GM19372 (cell line): ENCODE data around the gene LILRB2.
"Not testable (repeated sequence)": the region's sequence is repeated elsewhere in the genome, so short reads cannot be mapped to it uniquely, and the experiment has no call there.

Source experiments
- ATAC-seq: cut with Tn5 transposase; IDR thresholded peaks from one replicate; pipeline ENCODE4 v1.9.1; 2021; ENCODE audit warnings: mild to moderate bottlenecking, low read depth, moderate library complexity; ENCODE audit not compliant: unreplicated experiment

LILRB2 gene

DNA sequence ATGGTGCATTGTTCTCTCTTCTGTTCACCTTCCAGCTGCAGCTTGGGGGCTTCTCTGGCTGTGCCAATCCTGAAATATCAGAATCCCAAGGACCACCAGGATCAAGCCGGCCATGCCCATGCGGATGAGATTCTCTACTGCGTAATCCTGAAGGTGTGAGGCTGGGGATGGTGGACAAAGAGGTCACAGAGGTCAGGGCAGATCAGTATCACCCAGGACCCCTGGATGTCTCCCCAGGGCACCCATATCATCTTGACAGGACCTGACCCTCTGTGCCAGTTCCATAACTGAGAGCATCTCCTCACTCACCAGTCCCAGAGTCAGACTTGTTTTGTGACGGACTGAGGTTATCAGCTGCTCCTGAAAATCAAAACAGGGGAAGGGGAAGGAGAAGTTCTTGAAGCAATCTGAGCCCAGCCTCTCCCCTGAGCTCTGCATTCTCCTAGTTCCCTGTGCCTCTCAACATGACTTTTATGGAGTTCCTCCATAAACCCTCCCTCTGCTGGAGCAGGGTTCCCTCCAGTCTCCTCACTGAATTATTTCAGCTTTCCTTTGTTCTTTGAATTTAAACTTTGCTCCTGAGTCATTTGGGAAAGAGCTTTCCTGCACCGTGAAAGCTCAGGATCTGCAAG, 26.6 kb upstream of the LILRB2 start:
- no peak for ATAC-seq

DNA sequence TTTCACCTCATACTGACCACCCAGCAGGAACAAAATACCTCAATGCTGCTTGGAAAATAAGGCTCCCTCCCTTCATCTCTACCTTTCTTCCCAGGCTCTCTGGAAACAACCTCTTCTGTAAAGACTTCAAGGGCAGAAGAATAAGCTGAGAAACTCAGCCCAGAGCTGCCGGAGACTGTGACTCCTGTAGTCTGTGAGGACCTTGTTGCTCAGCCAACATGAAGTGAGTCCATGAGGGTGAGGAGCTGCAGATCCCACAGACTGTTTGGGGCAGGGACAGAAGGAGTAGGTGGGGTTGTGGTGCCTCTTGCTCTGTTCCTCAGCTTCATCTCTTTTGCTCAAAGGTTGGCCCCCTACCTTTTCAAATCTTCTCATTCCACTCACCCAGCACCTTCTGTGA, 24.2 kb upstream of the LILRB2 start:
- ATAC-seq, result no peak

GRCh38 chr19:54302257-54302656, 21.3 kb upstream of the LILRB2 start:
- ATAC-seq, result no peak

GRCh38 chr19:54299515-54299914, 18.6 kb upstream of the LILRB2 start:
- ATAC-seq, result no peak

DNA sequence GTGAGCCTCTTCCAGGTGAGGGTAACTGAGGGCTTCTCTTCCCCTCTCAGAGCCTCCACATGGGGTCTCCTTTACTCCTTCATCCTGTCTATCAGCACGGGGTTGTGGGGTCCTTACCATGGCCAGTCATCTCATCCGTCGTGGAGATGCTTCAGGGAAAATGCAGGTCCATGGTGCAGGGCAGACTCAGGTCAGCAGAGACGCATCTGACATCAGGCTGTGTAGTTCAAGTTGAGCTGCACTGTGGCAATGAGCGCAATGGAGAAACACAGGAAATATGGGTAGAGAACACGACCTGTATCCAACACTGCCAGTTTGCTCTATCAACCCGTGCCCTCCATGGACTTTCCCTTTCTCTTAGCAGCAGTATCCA, 18.2 kb upstream of the LILRB2 start:
- no peak for ATAC-seq

GRCh38 chr19:54298357-54299125, 17.6 kb upstream of the LILRB2 start:
- ATAC-seq, result no peak

DNA sequence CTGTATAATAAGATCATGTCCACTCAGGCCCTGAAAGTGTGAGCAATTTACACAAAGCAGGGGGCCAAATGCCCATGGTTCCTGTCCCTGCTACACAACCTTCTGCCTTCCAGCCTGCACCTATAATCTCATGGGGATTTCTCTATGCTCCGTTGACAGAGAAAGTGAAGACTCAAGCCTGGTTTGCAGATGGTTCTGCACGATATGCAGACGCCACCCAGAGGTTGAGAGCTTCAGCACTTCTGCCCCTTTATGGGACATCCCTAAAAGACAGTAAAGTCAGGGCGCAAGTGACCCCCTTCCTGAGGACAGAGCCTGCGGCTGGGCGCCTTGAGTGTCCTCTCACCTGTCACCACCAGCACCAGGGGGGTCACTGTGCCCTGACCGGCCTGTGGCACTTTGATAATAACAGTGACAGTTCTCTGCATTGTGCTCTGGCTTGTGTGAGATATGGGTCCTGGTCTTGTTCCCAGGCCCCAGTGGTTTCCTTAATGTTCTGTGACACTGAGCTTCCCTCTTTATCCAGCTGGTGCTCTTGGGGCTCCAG, 16.9 kb upstream of the LILRB2 start:
- ATAC-seq, result no peak

- ATAC-seq, result no peak
These were observed 13.6 kb upstream of the LILRB2 start for GRCh38 chr19:54294539-54294938.

DNA sequence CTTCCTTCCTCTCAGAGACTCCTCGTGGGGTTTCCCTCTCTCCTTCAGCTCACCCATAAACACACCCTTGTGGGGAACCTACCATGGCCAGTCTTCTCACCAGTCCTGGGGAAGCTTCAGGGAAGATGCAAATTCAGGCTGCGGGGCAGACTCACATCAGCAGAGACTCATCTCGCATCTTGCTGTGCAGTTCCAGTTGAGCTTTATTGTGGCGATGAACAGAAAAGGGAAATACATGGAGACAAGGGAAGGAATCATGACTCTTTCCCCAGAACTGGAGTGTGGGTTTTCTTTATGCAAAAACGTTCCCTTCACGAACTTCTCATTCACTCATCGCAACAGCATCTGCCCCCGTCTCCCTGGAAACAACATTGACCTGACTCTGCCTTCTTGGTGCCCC, 8.2 kb upstream of the LILRB2 start:
- not testable (repeated sequence) for ATAC-seq

- ATAC-seq, result no peak
These were observed 6.5 kb upstream of the LILRB2 start for GRCh38 chr19:54287456-54287855.

DNA sequence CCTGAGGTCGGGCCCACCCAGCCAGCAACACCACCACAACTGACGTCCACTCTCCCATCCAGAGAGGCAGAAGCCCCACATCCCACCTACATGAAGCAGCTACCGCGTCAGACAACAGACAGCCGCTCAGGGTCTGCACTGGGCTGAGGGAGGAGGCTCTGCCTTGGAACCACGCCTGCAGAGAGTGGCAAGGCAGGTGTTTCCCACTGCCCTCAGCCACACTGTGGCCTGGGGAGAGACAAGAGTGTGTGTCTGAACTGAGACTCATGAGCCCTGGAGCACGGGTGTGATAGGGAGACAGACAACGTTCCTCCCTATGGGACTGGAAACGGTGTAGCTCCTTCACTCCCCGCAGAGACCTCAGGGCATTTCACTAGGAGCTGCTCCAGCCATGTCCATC, 5.4 kb upstream of the LILRB2 start:
- ATAC-seq, result not testable (repeated sequence)

GRCh38 chr19:54285427-54286056, 4.6 kb upstream of the LILRB2 start:
- ATAC-seq, result not testable (repeated sequence)

DNA sequence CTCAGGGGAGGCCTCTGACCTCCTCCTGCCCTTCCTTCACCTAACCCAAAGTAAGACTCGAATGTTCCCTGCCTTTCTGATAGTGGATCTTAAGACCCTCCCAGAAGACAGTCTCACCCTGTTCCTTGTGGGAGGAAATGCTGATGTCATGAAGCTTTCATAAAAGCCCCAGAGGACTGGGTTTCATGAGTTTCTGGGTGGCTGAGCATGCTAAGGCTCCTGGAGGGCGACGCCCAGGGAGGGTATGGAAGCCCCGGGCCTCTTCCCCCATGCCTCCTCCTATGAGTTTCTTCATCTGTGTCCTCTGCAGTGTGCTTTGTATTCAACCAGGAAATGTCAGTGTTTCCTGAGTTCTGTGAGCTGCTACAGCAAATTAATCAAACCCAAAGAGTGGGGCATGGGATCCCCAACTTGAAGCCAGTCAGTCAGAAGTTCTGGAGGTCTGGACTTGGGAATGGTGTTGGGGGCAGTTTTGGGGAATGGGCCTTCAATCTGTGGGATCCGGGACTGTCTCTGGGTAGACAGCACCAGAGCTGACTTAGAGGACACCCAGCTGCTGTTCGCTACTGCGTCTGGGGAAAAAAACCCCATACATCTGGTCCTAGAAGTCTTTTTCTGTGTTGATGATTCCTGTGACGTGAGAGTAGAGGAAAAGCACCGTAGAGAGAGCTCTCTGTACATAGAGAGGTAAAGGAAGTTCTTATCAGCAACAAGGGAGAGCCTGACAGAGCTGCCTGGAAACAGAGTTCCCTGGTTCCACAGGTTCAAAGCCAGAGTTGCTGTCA, 2.0 kb upstream of the LILRB2 start:
- no peak for ATAC-seq

GRCh38 chr19:54281729-54282075, 792 bp upstream of the LILRB2 start:
- not testable (repeated sequence) for ATAC-seq

GRCh38 chr19:54280441-54280840, 469 bp downstream of the LILRB2 start:
- ATAC-seq, result not testable (repeated sequence)

DNA sequence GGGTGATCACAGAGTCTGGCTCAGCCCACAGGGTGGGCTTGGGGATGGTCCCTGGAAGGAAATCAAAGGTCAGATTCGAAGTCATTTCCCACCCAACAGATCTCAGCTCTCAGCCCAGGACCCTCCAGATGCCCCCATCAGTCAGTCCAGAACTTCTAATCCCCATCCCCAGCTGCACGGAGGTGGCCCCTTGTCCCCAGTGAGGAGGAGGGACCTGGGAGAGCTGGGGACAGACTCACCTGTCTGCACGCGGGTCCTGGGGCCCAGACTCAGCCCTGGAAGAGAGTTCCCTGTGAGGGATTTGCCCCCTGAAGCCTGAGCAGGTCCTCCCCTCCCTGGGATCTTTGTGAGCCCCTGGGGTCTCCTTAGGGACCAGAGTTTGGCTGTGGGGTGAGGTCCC, 885 bp downstream of the LILRB2 start:
- ATAC-seq, result not testable (repeated sequence)

DNA sequence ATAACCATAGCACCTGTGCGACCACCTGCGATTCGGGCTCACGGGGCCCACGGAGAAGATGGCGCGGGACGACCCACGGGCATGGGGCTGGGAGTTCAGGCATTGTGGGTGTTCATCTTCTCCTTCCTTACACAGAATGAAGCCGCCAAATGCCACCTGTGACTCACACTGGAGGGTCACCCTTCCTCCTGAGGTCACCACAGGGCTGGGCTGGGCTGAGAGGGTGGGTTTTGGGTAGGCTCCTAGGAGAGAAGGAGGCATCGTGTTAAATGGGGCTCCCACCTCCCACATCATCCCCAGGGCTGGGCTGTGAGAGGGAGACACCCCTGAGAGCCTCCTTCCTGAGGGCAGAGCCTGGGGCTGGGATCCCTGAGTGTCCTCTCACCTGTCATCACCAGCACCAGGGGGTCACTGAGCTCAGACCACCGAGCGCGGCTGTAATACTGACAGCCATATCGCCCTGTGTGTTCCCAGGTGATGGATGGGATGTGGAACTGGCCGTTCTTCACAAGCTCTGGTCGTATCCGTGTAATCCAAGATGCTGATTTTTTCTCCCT, 1.4 kb downstream of the LILRB2 start:
- ATAC-seq, result no peak

- not testable (repeated sequence) for ATAC-seq
These were observed 2.2 kb downstream of the LILRB2 start for GRCh38 chr19:54278571-54279195.

DNA sequence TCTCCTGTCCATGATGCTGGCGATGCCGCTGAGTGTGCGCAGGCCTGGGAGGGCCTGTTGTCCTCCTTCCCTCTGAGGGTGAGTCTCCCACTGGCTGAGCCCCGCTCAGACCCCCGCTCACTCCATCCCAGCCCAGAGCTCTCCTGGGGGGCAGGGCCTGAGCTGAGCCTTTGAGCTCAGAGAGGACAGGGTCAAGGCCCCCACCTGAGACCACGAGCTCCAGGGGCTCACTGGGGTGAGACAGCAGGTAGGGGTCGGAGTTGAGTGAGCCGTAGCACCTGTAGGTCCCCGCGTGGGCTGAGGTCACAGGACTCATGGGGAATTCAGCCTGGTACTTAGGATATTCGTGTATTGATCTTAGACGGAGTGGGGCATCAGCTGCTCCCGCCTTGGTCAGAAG, 2.9 kb downstream of the LILRB2 start:
- ATAC-seq, result not testable (repeated sequence)

GRCh38 chr19:54277111-54277615, 3.7 kb downstream of the LILRB2 start:
- ATAC-seq, result not testable (repeated sequence)
